HCT116 (cell line): ENCODE measurements around the gene FNIP2. TPM values are rescaled to one million over a fixed set of nuclear protein-coding genes. Genes with fewer than 3 reads are reported as not detected.

Experiments
- ATAC-seq: fragments of 200-7000 bp; cut with Tn5 transposase; 2 replicates; pipeline ENCODE4 v1.9.1; 2020; ENCODE audit warnings: mild to moderate bottlenecking, moderate library complexity
- BruUV-seq: library from RNA; stranded (reverse); fragments of 400-500 nt; replicated peaks from 2 replicates; lab custom pipeline; 2021; lab: Mats Ljungman, UMichigan
- CTCF ChIA-PET: fragments of 300-600 bp; sonication (Branson Sonifier 250); formaldehyde crosslinking; loops from one replicate; lab custom pipeline; 2021; ENCODE audit warnings: antibody characterized with exemption; lab: Charles Lee
- POLR2A ChIA-PET: fragments of 300-600, 350-600 bp; sonication (Branson Sonifier 250); formaldehyde crosslinking; loops from one replicate; lab custom pipeline; 2021; ENCODE audit warnings: antibody characterized with exemption; lab: Charles Lee
- RAD21 ChIA-PET, 2 experiments: fragments of 300-600 bp; sonication (Branson Sonifier 250); formaldehyde crosslinking; loops; one replicate each; lab custom pipeline; 2023; ENCODE audit warnings: low total read pairs in 2 of 2; ENCODE audit not compliant: uncharacterized antibody in 2 of 2, unreplicated experiment in 2 of 2, low non-redundant PET in 1 of 2; lab: Charles Lee
- DNase-seq: peaks from one replicate; pipeline ENCODE4 v3.0.0-alpha.2; 2010; ENCODE audit warnings: low read depth, low spot score
- H2AFZ ChIP-seq: fragments of 200-600 bp; shearing (Covaris generic), sonication (generic); 2 replicates; pipeline ENCODE4 v1.6.1; 2017; ENCODE audit warnings: low read depth, mixed run types, mixed read lengths, antibody characterized with exemption, low read length; ENCODE audit not compliant: poor library complexity, severe bottlenecking
- H3K27ac ChIP-seq: 2 replicates; pipeline ENCODE4 v1.5.1; 2012; ENCODE audit warnings: low read depth, low read length
- H3K27me3 ChIP-seq: fragments of 200-600 bp; sonication (generic); 2 replicates; pipeline ENCODE4 v1.6.1; 2016; ENCODE audit warnings: mixed run types, low read length, mixed read lengths; ENCODE audit not compliant: insufficient read depth
- H3K36me3 ChIP-seq, 2 experiments: fragments of 200-500 bp in 1 of 2; fragments of 200-600 bp in 1 of 2; sonication (Bioruptor generic) in 1 of 2; sonication (generic) in 1 of 2; 2 replicates each; pipeline versions ENCODE4 v1.5.1 to v1.6.1; 2014 to 2016; ENCODE audit warnings: low read length in 2 of 2, inconsistent platforms in 1 of 2, mixed read lengths in 1 of 2, mixed run types in 1 of 2; ENCODE audit not compliant: insufficient read depth in 2 of 2, control insufficient read depth in 1 of 2
- H3K4me1 ChIP-seq, 2 experiments: fragments of 200-600 bp in 1 of 2; sonication (generic) in 1 of 2; 2 replicates each; pipeline versions ENCODE4 v1.5.1 to v1.6.1; 2012 to 2017; ENCODE audit warnings: low read length in 2 of 2, inconsistent platforms in 1 of 2, mild to moderate bottlenecking in 1 of 2, mixed read lengths in 1 of 2, mixed run types in 1 of 2, moderate library complexity in 1 of 2; ENCODE audit not compliant: insufficient read depth in 2 of 2, control insufficient read depth in 1 of 2
- H3K4me2 ChIP-seq: fragments of 200-600 bp; sonication (generic); 2 replicates; pipeline ENCODE4 v1.6.1; 2017; ENCODE audit warnings: mixed run types, low read length, mixed read lengths
- H3K4me3 ChIP-seq, 2 experiments: fragments of 200-600 bp in 1 of 2; sonication (generic) in 1 of 2; replicated peaks in 1 of 2; 2 replicates each; pipeline ENCODE4 v1.5.1; 2011 to 2016; ENCODE audit warnings: low read length in 2 of 2, control low read depth in 1 of 2, low read depth in 1 of 2, mild to moderate bottlenecking in 1 of 2, mixed read lengths in 1 of 2, mixed run types in 1 of 2
- H3K79me2 ChIP-seq: fragments of 200-600 bp; sonication (generic); 2 replicates; pipeline ENCODE4 v1.6.1; 2017; ENCODE audit warnings: mild to moderate bottlenecking, mixed run types, low read length, moderate library complexity, mixed read lengths; ENCODE audit not compliant: insufficient read depth
- H3K9ac ChIP-seq: fragments of 200-600 bp; sonication (generic); 2 replicates; pipeline ENCODE4 v1.6.1; 2016; ENCODE audit warnings: low read length, mixed read lengths
- H3K9me2 ChIP-seq: fragments of 200-600 bp; sonication (generic), shearing (Covaris generic); 2 replicates; pipeline ENCODE4 v1.6.1; 2017; ENCODE audit warnings: mixed run types, mild to moderate bottlenecking, moderate library complexity; ENCODE audit not compliant: insufficient read depth
- H3K9me3 ChIP-seq, 2 experiments: fragments of 200-500 bp in 1 of 2; fragments of 200-600 bp in 1 of 2; sonication (Bioruptor generic) in 1 of 2; sonication (generic) in 1 of 2; 2 replicates each; pipeline ENCODE4 v1.6.1; 2014 to 2017; ENCODE audit warnings: low read length in 2 of 2, mixed read lengths in 2 of 2, inconsistent platforms in 1 of 2, low read depth in 1 of 2, mild to moderate bottlenecking in 1 of 2, mixed run types in 1 of 2, moderate library complexity in 1 of 2; ENCODE audit not compliant: control insufficient read depth in 1 of 2, insufficient read depth in 1 of 2
- H4K20me1 ChIP-seq: fragments of 200-600 bp; sonication (generic), shearing (Covaris generic); 2 replicates; pipeline ENCODE4 v1.6.1; 2017; ENCODE audit warnings: mixed run types, mild to moderate bottlenecking, moderate library complexity; ENCODE audit not compliant: insufficient read depth
- ATF3 ChIP-seq: IDR thresholded peaks from 2 replicates; pipeline ENCODE4 v1.6.1; 2012
- CBX3 ChIP-seq: IDR thresholded peaks from 2 replicates; pipeline ENCODE4 v1.6.1; 2012; ENCODE audit warnings: low read depth
- CTCF ChIP-seq, 3 experiments: fragments of 200-600 bp in 1 of 3; sonication (generic) in 1 of 3; IDR thresholded peaks in 2 of 3; conservative IDR thresholded peaks in 1 of 3; 2 replicates each; pipeline ENCODE4 v1.5.1; 2012 to 2017; ENCODE audit warnings: low read depth in 2 of 3, low read length in 2 of 3, antibody characterized with exemption in 1 of 3, borderline replicate concordance in 1 of 3, control low read depth in 1 of 3, mild to moderate bottlenecking in 1 of 3, mixed read lengths in 1 of 3, mixed run types in 1 of 3, moderate library complexity in 1 of 3; ENCODE audit not compliant: insufficient read depth in 1 of 3
- ELF1 ChIP-seq: IDR thresholded peaks from 2 replicates; pipeline ENCODE4 v1.6.1; 2012; ENCODE audit warnings: low read depth, borderline replicate concordance
- EZH2 ChIP-seq: fragments of 200-600 bp; sonication (generic); IDR thresholded peaks from 2 replicates; pipeline ENCODE4 v1.6.1; 2017; ENCODE audit warnings: antibody characterized with exemption, mixed run types
- EZH2phosphoT487 ChIP-seq: fragments of 200-600 bp; IDR thresholded peaks from 2 replicates; pipeline ENCODE4 v1.6.1; 2018; ENCODE audit warnings: antibody characterized with exemption, borderline replicate concordance
- FOSL1 ChIP-seq: IDR thresholded peaks from 2 replicates; pipeline ENCODE4 v1.6.1; 2012; ENCODE audit warnings: low read depth
- JUND ChIP-seq: IDR thresholded peaks from 2 replicates; pipeline ENCODE4 v1.6.1; 2012
- MAX ChIP-seq: IDR thresholded peaks from 2 replicates; pipeline ENCODE4 v1.6.1; 2012
- POLR2A ChIP-seq: IDR thresholded peaks from 2 replicates; pipeline ENCODE4 v1.7.0; 2011; ENCODE audit warnings: borderline replicate concordance; ENCODE audit not compliant: insufficient read depth, insufficient read length; ENCODE audit errors: extremely low read depth
- POLR2AphosphoS5 ChIP-seq: IDR thresholded peaks from 2 replicates; pipeline ENCODE4 v1.6.1; 2011; ENCODE audit warnings: mild to moderate bottlenecking, low read depth, low read length, moderate library complexity
- SIN3A ChIP-seq: IDR thresholded peaks from 2 replicates; pipeline ENCODE4 v1.6.1; 2012; ENCODE audit warnings: low read depth
- SP1 ChIP-seq: IDR thresholded peaks from 2 replicates; pipeline ENCODE4 v1.6.1; 2012; ENCODE audit warnings: low read depth
- SRF ChIP-seq: IDR thresholded peaks from 2 replicates; pipeline ENCODE4 v1.6.1; 2012; ENCODE audit warnings: low read depth
- TCF7L2 ChIP-seq: IDR thresholded peaks from 2 replicates; pipeline ENCODE4 v1.7.0; 2011; ENCODE audit warnings: borderline replicate concordance, inconsistent platforms; ENCODE audit not compliant: insufficient read depth, insufficient read length; ENCODE audit errors: extremely low read depth
- ZNF274 ChIP-seq: fragments of 200-500 bp; sonication (Bioruptor generic); IDR thresholded peaks from 2 replicates; pipeline ENCODE4 v1.6.1; 2014; ENCODE audit warnings: mild to moderate bottlenecking, low read depth, low read length, inconsistent platforms
- intact Hi-C: fragments of 100-400 bp; cut with micrococcal nuclease; formaldehyde crosslinking; loops from 2 replicates; pipeline ENCODE4 v1.10.0; 2022
- total RNA-seq: library from RNA; stranded (reverse); gene quantifications from one replicate; pipeline ENCODE4 v1.2.1, GENCODE V29; 2021; ENCODE audit not compliant: unreplicated experiment
- TF ChIP-seq, protein P1 (sequence below): IDR thresholded peaks from 2 replicates; pipeline ENCODE4 v1.6.1; 2012; ENCODE audit warnings: low read depth
- TF ChIP-seq, protein P2 (sequence below): IDR thresholded peaks from 2 replicates; pipeline ENCODE4 v1.6.1; 2011; ENCODE audit warnings: mild to moderate bottlenecking, low read length, moderate library complexity; ENCODE audit not compliant: insufficient replicate concordance; ENCODE audit errors: extremely low read depth

Gene FNIP2
- total RNA-seq, 1 experiment from 2014 or later, result 4.8 TPM

GRCh38 chr4:158914218-158914617 is 145.4 kb downstream of the FNIP2 start (continued):
- no peak for TF ChIP-seq JUND
- TF ChIP-seq ZNF274, result no peak
- TF ChIP-seq, protein P1, sequence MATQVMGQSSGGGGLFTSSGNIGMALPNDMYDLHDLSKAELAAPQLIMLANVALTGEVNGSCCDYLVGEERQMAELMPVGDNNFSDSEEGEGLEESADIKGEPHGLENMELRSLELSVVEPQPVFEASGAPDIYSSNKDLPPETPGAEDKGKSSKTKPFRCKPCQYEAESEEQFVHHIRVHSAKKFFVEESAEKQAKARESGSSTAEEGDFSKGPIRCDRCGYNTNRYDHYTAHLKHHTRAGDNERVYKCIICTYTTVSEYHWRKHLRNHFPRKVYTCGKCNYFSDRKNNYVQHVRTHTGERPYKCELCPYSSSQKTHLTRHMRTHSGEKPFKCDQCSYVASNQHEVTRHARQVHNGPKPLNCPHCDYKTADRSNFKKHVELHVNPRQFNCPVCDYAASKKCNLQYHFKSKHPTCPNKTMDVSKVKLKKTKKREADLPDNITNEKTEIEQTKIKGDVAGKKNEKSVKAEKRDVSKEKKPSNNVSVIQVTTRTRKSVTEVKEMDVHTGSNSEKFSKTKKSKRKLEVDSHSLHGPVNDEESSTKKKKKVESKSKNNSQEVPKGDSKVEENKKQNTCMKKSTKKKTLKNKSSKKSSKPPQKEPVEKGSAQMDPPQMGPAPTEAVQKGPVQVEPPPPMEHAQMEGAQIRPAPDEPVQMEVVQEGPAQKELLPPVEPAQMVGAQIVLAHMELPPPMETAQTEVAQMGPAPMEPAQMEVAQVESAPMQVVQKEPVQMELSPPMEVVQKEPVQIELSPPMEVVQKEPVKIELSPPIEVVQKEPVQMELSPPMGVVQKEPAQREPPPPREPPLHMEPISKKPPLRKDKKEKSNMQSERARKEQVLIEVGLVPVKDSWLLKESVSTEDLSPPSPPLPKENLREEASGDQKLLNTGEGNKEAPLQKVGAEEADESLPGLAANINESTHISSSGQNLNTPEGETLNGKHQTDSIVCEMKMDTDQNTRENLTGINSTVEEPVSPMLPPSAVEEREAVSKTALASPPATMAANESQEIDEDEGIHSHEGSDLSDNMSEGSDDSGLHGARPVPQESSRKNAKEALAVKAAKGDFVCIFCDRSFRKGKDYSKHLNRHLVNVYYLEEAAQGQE, result no peak
- no peak for TF ChIP-seq SP1
- no peak for TF ChIP-seq TCF7L2

- no peak for DNase-seq
- H3K9me3 ChIP-seq, result no peaks in the 10 kb centered on the region
- no peak overlapping the region for H3K27ac ChIP-seq
- peaks cover 0 to 5% of the 10 kb centered on the region in 2 experiments; a peak in 1 of 4 replicates for H3K4me1 ChIP-seq
- no peaks in the 10 kb centered on the region for H3K27me3 ChIP-seq
- RAD21 ChIA-PET, result no interaction called here
- POLR2A ChIA-PET, result no interaction called here
- CTCF ChIA-PET, result no interaction called here
- intact Hi-C loops, result no loop called here
- ATAC-seq, result no peak
- no peak overlapping the region for H3K4me3 ChIP-seq
- no peaks in the 10 kb centered on the region for H3K36me3 ChIP-seq
- H3K9ac ChIP-seq, result no peak overlapping the region
- no peaks in the 10 kb centered on the region for H4K20me1 ChIP-seq
- no peak overlapping the region for H2AFZ ChIP-seq
- no peaks in the 10 kb centered on the region for H3K9me2 ChIP-seq
- no peak overlapping the region for H3K4me2 ChIP-seq
- H3K79me2 ChIP-seq, result no peaks in the 10 kb centered on the region
- no TSS peak for BruUV-seq
- TF ChIP-seq CTCF (IDR thresholded peaks at IDR 0.05 in 2 of 3, conservative IDR thresholded peaks at IDR 0.05 in 1 of 3; ENCODE audit: borderline replicate concordance in 1 of 3, insufficient read depth in 1 of 3, low read depth in 2 of 3, low read length in 2 of 3), result no peak
- no peak for TF ChIP-seq EZH2
- TF ChIP-seq CBX3, result no peak
- TF ChIP-seq FOSL1, result no peak
- no peak for TF ChIP-seq JUND
- no peak for TF ChIP-seq POLR2A
- TF ChIP-seq MAX, result no peak
- no peak for TF ChIP-seq ELF1
- TF ChIP-seq ZNF274, result no peak
- no peak for TF ChIP-seq EZH2phosphoT487
- no peak for TF ChIP-seq SIN3A
- TF ChIP-seq SRF, result no peak
- TF ChIP-seq ATF3, result no peak
- TF ChIP-seq POLR2AphosphoS5, result no peak
- no peak for TF ChIP-seq SP1
- TF ChIP-seq, protein P2, sequence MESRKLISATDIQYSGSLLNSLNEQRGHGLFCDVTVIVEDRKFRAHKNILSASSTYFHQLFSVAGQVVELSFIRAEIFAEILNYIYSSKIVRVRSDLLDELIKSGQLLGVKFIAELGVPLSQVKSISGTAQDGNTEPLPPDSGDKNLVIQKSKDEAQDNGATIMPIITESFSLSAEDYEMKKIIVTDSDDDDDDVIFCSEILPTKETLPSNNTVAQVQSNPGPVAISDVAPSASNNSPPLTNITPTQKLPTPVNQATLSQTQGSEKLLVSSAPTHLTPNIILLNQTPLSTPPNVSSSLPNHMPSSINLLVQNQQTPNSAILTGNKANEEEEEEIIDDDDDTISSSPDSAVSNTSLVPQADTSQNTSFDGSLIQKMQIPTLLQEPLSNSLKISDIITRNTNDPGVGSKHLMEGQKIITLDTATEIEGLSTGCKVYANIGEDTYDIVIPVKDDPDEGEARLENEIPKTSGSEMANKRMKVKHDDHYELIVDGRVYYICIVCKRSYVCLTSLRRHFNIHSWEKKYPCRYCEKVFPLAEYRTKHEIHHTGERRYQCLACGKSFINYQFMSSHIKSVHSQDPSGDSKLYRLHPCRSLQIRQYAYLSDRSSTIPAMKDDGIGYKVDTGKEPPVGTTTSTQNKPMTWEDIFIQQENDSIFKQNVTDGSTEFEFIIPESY, result no peak
These were observed 146.9 kb downstream of the FNIP2 start for GRCh38 chr4:158915683-158916241.
